HG03575 (cell line): ENCODE data around the gene RBX1.
A peak's percentile ranks its signal among the peaks of the same experiment; 100 is the strongest.
"Not testable (repeated sequence)": the region's sequence is repeated elsewhere in the genome, so short reads cannot be mapped to it uniquely, and the experiment has no call there.

Experiments used
- ATAC-seq: cut with Tn5 transposase; IDR thresholded peaks from one replicate; pipeline ENCODE4 v1.9.1; 2021; ENCODE audit not compliant: unreplicated experiment, insufficient number of reproducible peaks, low FRiP score; ENCODE audit errors: extremely low read depth

The RBX1 gene

DNA sequence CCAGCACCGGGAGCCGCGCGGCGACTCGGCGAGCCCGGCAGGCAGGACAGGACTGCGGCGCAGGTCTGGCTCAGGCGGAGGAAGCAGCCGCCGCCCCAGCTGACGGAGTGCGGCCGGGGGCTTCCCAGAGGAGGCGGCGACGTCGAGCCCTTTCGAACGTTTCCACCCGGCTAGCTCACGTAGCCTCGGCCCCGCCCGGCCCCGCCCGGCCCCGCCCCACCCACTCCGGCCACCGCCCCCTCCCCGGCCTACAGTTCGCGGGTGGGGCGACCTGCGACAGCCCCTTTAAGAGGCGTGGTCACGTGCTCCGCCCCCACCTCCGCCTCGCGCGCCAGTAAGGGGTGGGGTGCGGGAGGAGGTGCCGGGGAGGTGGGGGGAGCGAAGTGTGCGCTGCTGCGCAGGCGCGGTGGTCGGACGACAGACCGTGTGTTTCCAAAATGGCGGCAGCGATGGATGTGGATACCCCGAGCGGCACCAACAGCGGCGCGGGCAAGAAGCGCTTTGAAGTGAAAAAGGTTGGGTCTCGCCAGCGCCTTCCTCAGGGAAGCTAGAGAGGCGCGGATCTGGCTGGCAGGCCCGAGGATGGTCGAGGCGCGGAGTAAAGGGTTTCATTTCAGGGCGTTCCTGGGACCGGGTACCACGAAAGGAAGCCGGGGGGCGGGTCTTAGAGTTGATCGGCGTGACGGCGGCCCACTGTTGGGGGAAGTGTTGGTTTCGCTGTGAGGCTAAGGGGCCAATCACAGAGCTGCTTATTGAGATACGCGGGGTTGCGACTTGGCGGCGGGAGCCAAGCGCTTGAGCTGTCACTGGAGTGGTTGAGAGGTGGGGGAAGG, at the start of gene RBX1:
RBX1 (plus strand) TSS at position 417 of the 833 bp plus-strand sequence; CDS start at position 438, 21 bp downstream.
- peak; percentile 46 for ATAC-seq

DNA sequence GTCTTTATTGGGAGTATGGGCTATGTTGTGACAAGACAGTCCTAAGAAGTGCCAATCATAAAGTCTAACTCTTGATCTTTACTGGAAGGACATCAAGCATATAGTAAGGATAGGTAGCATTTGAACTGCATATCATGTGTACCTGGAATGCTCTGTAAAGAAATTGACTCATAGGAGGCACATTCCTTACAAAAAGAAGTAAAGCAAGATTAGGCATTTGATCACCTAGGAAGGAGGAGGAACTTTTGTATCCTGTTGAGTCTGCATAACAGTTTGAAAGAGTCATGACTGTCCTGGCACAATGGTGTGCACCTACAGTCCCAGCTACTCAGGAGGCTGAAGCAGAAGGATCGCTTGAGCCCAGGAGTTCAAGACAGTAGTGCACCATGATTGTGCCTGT, 47.1 kb upstream of the RBX1 start:
- no peak for ATAC-seq

DNA sequence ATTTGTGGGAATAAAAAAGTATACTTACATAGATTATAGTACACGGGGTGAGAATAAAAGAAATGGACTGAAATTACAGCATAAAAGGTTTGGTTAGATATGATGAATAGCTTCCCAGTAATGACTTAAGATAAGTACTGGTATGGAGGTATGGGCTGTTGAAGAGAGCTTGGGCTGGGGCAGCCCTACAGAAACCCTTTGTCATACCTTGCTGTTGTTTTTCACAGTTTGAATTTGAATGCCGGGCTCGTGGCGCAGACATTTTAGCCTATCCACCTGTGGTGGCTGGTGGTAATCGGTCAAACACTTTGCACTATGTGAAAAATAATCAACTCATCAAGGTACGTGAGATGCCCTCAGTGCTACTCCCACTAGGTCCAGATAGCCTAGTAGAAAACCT, 42.3 kb upstream of the RBX1 start:
- no peak for ATAC-seq

DNA sequence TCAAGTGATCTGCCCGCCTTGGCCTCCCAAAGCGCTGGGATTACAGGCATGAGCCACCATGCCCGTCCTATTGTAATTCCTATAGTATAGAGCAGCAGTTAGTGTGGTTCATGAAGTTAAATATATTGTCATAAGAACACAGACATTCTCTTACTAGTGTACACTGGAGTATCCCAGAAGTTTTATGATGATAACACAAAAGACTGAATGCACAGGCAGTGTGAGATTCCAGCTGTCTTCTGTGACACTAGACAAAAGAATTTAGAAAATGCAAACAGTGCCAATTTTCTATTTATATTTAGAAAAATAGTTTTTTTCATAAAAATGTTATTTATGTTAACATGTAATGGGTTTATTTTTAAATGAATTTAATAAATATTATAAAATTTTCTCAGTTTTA, 39.4 kb upstream of the RBX1 start:
- no peak for ATAC-seq

- not testable (repeated sequence) for ATAC-seq
These were observed 38.2 kb upstream of the RBX1 start for GRCh38 chr22:40912987-40913386.

GRCh38 chr22:40919446-40919845, 31.7 kb upstream of the RBX1 start:
- ATAC-seq, result no peak

DNA sequence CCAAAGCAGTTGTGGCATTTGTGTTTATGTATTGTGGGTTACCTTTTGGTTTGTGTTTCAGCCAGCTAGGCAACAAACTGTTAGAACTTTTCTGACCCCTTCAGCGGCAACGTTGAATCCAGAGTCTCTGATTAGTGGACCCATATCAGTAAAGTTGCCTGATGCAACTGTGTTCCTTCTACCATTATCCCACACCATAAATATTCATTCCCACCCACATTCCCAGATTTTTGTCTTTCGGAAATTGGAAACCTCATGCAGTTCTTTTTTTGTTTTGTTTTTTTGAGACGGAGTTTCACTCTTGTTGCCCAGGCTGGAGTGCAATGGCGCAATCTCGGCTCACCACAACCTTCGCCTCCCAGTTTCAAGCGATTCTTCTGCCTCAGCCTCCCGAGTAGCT, 30.7 kb upstream of the RBX1 start:
- ATAC-seq, result no peak

- no peak for ATAC-seq
These were observed 28.5 kb upstream of the RBX1 start for GRCh38 chr22:40922484-40923303.

- ATAC-seq, result no peak
These were observed 22.5 kb upstream of the RBX1 start for GRCh38 chr22:40928657-40929056.

DNA sequence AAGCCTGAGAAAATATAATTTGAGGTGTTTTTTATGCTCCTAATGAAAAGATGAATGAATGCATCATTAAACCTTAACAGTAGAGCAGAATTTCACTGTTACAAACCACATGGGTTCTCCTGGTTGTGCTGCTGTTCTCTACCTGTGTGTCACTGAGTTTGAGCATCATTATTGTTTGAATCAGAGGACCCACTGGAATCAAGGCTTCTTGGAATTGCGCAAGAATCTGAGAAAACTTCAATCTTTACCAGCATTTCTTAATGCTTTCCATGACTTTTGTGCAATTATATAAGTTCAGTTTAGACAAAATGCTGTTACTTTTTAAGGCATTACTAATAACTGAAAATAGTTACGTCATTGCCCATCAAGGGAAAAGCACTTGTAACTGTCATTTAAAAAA, 18.8 kb upstream of the RBX1 start:
- ATAC-seq, result no peak

DNA sequence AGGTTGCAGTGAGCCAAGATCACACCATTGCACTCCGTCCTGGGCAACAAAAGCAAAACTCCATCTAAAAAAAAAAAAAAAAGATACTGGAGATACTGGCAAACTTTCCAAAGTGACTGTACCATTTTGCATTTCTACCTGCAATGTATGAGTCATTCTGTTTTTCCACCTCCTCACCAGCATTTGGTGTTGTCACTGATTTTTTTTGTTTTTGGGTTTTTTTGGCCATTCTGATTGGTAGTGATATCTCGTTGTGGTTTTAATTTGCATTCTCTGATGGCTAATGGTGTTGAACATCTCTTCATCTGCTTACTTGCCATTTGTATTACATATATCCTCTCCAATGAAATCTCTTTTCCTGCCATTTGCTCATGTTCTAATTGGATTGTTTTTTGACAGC, 12.0 kb upstream of the RBX1 start:
- ATAC-seq, result no peak

- no peak for ATAC-seq
These were observed 822 bp downstream of the RBX1 start for GRCh38 chr22:40951795-40952605.

DNA sequence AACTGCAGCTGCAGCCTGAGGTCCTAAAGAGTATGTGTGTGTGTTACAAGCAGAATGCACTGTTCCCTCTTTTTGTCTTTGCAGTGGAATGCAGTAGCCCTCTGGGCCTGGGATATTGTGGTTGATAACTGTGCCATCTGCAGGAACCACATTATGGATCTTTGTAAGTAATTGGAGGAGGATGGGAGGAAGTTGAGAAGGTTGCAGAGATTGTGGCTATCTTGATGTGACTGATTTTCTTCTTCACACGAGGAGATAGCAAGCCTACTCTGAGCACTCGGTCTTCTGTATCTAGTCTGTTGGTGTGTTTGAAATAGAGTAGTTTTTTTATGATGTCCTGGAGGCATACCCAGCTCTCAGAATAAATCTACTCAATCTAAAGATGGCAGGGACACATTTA, 2.3 kb downstream of the RBX1 start:
- no peak for ATAC-seq

DNA sequence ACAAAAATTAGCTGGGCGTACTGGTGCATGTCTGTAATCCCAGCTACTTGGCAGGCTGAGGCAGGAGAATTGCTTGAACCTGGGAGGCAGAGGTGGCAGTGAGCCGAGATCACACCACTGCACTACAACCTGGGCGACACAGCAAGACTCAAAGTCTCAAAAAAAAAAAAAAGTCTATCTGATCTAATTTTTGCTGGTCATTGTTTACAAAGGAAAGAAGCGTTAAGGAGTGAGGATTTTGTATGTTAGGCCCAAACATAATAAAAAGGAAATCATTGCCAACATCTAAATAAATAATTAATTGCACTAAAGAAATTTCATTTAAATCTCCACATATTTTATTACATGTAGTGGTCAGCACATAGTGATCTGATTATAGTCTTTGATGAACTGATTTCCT, 2.9 kb downstream of the RBX1 start:
- ATAC-seq, result no peak

- no peak for ATAC-seq
These were observed 4.4 kb downstream of the RBX1 start for GRCh38 chr22:40955571-40955970.

DNA sequence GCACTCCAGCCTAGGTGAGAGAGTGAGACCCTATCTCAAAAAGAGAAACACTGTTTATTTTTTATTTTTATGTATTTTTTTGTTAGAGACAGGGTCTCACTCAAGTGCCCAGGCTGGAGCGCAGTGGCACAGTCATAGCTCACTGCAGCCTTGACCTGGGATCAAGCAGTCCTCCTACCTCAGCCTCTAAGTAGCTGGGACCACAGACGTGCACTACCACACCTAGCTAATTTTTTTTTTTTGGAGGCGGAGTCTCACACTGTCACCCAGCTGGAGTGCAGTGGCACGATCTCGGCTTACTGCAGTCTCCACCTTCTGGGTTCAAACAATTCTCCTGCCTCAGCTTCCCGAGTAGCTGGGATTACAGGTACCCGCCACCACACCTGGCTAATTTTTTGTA, 6.4 kb downstream of the RBX1 start:
- no peak for ATAC-seq

GRCh38 chr22:40958299-40958698, 7.1 kb downstream of the RBX1 start:
- no peak for ATAC-seq

GRCh38 chr22:40960145-40960544, 9.0 kb downstream of the RBX1 start:
- no peak for ATAC-seq

DNA sequence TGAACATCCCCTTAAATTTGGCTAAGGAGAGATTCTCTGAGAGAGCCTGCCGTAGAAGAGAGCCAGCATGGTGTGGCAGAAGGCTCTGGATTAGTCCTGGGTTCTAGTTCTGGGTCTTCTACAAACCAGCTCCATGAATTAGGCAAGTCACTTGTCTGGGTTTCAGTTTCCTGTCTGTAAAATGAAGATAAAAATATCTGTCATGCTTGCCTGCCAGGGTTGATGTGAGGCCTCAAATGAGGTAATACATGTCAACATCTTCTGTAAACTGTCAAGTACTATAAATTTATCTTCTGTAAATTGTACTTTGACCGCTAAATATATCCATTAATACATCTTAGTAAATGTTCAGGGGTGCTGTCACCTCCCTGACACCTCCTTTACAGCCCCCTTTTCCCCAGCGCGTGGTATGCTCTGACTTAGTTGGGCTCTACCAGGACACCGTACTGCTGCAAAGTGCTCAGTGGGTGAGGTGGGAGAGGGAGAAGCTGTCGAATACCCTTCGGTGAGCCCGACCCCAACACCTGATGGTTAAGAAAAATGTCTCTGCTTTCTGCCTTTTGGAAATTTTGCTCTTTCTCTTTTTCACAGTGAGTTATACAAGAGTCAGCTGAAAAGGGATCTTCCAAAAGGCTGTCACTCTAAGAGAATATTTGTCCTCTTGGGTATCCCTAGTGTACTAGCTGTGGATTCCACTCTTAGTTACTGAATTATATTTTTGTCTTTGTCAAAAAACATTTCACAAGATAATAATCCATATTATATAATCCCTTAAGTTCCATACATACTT, 15.0 kb downstream of the RBX1 start:
- ATAC-seq, result no peak
